Psoas muscle (tissue), 8 donors: ENCODE data around the gene GRIP1. TPM values are rescaled to one million over a fixed set of nuclear protein-coding genes. Genes with fewer than 3 reads are reported as not detected.
A peak's percentile ranks its signal among the peaks of the same experiment; 100 is the strongest.
"Not testable (repeated sequence)": the region's sequence is repeated elsewhere in the genome, so short reads cannot be mapped to it uniquely, and the experiment has no call there.

Experiments used
- ATAC-seq, 4 donors: fragments of 200-7000 bp; cut with Tn5 transposase; one replicate each; pipeline ENCODE4 v1.9.1; 2020; ENCODE audit warnings: moderate library complexity in 3 of 4, mild to moderate bottlenecking in 2 of 4
- DNase-seq, 2 donors: peaks; one replicate each; pipeline ENCODE4 v3.0.0-alpha.2; 2020
- H3K27ac ChIP-seq: fragments of 200-600 bp; one replicate; pipeline ENCODE4 v1.8.0; 2022
- H3K27me3 ChIP-seq, 3 donors: fragments of 200-600 bp in 1 of 3; one replicate each; pipeline versions ENCODE4 v1.6.1 to v1.8.0; 2013 to 2022; ENCODE audit warnings: low read length in 2 of 3, mild to moderate bottlenecking in 2 of 3, moderate library complexity in 1 of 3; ENCODE audit not compliant: insufficient read depth in 3 of 3
- H3K36me3 ChIP-seq, 2 donors: fragments of 200-600 bp in 1 of 2; one replicate each; pipeline versions ENCODE4 v1.6.1 to v1.8.0; 2013 to 2022; ENCODE audit warnings: low read depth in 1 of 2, mild to moderate bottlenecking in 1 of 2, moderate library complexity in 1 of 2; ENCODE audit not compliant: insufficient read depth in 1 of 2
- H3K4me1 ChIP-seq: fragments of 200-600 bp; one replicate; pipeline ENCODE4 v1.8.0; 2022
- H3K4me3 ChIP-seq: fragments of 200-600 bp; one replicate; pipeline ENCODE4 v1.8.0; 2022; ENCODE audit warnings: mild to moderate bottlenecking
- H3K9me3 ChIP-seq: fragments of 200-600 bp; one replicate; pipeline ENCODE4 v1.8.0; 2022
- WGBS, 3 donors: extraction: QIAGEN DNeasy Blood & Tissue Kit; methylation state at CpG; one replicate each; pipeline versions ENCODE4 v1.1.6 to v1.1.7; 2013; 5-methylcytosine and 5-hydroxymethylcytosine counted together
- intact Hi-C, 2 donors: fragments of 100-400 bp; cut with DNase I; formaldehyde crosslinking; loops; one replicate each; pipeline versions ENCODE4 v1.11.0 to v1.14.2; 2022
- polyA plus RNA-seq, 3 donors: library from polyadenylated mRNA; stranded (reverse); fragments of 200-250 nt; gene quantifications; one replicate each; pipeline ENCODE4 v1.2.3, GENCODE V29; 2013
- total RNA-seq, 4 donors: library from RNA; stranded (reverse); fragmentation: NEBNext Ultra II Directional in 2 of 4; extraction: Animal tissue kit (Norgen Biotek cat#: 25700) in 2 of 4; gene quantifications; one replicate each; pipeline versions ENCODE4 v1.2.1 to v1.2.4, GENCODE V29; 2021 to 2023
- TF ChIP-seq, protein P1 (sequence below): fragments of 200-600 bp; IDR thresholded peaks from one replicate; pipeline ENCODE4 v1.8.0; 2022; ENCODE audit warnings: antibody characterized with exemption
- donor health status: healthy with polysubstance abuse.
- donor health status: DM: no; HTN: no; CAD: no; lungs with moderate emphysema.
- donor health status: Bipolar disorder and iron deficiency.
- donor health status: healthy.
- donor health status: DM: yes; HTN: yes; CAD: no.
- donor health status: DM: no; HTN: no; CAD: no.
- donor health status: DM: no; HTN: no; CAD: no.
- donor health status: DM: yes; HTN: yes; CAD: no.

GRIP1 gene
- total and polyA plus RNA-seq, 7 donors, result 0.05 to 4.1 (median 1.6) TPM

- H3K36me3 ChIP-seq, result peaks cover 0 to 19% of the 10 kb centered on the region in 2 donors
- TF ChIP-seq, protein P1, sequence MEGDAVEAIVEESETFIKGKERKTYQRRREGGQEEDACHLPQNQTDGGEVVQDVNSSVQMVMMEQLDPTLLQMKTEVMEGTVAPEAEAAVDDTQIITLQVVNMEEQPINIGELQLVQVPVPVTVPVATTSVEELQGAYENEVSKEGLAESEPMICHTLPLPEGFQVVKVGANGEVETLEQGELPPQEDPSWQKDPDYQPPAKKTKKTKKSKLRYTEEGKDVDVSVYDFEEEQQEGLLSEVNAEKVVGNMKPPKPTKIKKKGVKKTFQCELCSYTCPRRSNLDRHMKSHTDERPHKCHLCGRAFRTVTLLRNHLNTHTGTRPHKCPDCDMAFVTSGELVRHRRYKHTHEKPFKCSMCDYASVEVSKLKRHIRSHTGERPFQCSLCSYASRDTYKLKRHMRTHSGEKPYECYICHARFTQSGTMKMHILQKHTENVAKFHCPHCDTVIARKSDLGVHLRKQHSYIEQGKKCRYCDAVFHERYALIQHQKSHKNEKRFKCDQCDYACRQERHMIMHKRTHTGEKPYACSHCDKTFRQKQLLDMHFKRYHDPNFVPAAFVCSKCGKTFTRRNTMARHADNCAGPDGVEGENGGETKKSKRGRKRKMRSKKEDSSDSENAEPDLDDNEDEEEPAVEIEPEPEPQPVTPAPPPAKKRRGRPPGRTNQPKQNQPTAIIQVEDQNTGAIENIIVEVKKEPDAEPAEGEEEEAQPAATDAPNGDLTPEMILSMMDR, result no peak
- intact Hi-C loops, result no loop called here
- H3K4me1 ChIP-seq, result no peaks in the 10 kb centered on the region
- H3K4me3 ChIP-seq, result no peak overlapping the region
- H3K27ac ChIP-seq, result no peak overlapping the region
- H3K27me3 ChIP-seq, result no peaks in the 10 kb centered on the region
- no peaks in the 10 kb centered on the region for H3K9me3 ChIP-seq
- DNase-seq (no peak), ATAC-seq (no peak)
- WGBS, 3 donors, result 89 to 96% (median 92%) methylated on average over 1 of the region's 1 CpG
These were observed 369.3 kb downstream of the GRIP1 start for GRCh38 chr12:66309606-66310005.

DNA sequence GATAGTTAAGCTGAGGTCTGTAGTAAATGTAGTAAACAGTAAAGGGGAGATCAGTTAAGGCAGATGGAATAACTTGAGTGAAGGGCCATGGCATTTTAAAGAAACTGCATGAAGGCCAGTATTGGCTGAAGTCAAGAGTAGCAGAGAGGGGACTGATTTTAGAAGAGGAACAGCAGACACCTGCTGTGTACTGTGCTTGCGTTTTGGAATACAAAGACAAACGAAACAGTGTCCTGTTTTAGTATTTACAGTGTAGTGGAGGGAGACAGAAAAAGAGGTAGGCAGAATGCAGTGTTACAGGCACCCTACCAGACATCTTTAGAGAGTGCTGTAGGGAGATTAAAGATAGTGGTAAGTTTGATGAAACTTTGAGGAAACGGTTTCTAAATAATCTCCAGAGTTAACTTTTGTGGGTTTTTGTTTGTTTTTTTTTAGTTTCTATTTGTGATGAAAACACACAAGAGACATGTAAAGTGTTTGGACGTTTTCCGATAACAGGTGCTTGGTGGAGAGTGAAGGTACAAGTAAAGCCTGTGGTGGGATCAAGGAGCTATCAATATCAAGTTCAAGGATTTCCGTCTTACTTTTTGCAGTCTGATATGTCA is 374.5 kb downstream of the GRIP1 start:
- Histone ChIP-seq H3K4me3 (no peak overlapping the region), H3K27me3 (no peaks in the 10 kb centered on the region), H3K36me3 (peaks cover 0 to 6% of the 10 kb centered on the region in 2 donors), H3K9me3 (no peaks in the 10 kb centered on the region), H3K4me1 (peaks cover 15% of the 10 kb centered on the region), H3K27ac (no peak overlapping the region)
- intact Hi-C loops, result loop anchor here in 1 of 2 donors (5.0 kb wide), 1 partner anchor 172 kb away; the partner anchor contains the start of gene LLPH
- no peak for DNase-seq
- TF ChIP-seq, protein P1, result no peak
- ATAC-seq, result no peak
- WGBS, 3 donors, result 53 to 61% (median 54%) methylated on average over 6 of the region's 6 CpGs

DNA sequence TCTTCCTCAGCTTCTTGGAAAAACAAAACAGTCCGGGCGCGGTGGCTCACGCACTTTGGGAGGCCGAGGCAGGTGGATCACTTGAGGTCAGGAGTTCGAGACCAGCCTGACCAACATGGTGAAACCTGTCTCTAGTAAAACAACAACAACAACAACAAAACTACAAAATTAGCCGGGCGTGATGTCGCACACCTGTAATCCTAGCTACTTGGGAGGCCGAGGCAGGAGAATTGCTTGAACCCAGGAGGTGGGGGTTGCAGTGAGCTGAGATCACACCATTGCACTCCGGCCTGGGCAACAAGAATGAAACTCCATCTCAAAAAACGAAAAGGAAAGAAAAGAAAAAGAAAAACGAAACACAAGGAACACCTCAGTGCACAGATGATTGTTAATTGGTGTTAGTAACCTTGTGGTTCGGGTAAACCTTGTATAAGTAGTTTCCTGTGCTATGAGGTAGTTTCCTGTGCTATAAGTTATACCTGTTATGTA is 375.5 kb downstream of the GRIP1 start:
- H3K9me3 ChIP-seq, H3K36me3 ChIP-seq, H3K27me3 ChIP-seq, ATAC-seq, DNase-seq, H3K27ac ChIP-seq: not testable (repeated sequence)
- 83 to 85% (median 83%) methylated on average over 14 of the region's 14 CpGs for WGBS, 3 donors
- H3K4me1 ChIP-seq, result peaks cover 15% of the 10 kb centered on the region
- intact Hi-C loops, result loop anchor here in 1 of 2 donors (2.0 to 5.0 kb wide), 2 partner anchors 135 to 171 kb away; partner anchors contain the start of genes LLPH and TMBIM4
- H3K4me3 ChIP-seq, result peak overlapping the region; percentile 70

DNA sequence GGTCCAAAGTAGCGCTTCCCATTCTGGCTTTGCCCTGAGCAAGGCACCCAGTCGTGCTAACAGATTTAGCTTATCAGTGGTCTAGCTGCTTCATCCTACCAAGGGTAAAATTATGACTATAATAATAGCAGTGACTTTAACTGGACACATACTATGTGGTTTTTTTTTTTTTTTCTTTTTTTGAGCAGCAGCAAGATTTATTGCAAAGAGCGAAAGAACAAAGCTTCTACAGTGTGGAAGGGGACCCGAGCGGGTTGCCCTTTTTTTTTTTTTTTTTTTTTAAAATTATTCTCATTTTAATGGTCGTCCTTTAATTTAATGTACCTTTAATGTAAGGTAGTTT is 376.1 kb downstream of the GRIP1 start:
- ATAC-seq, result no peak
- Histone ChIP-seq H3K27ac (peak overlapping the region; percentile 53), H3K9me3 (no peaks in the 10 kb centered on the region), H3K4me1 (peaks cover 15% of the 10 kb centered on the region), H3K27me3 (no peaks in the 10 kb centered on the region), H3K36me3 (peaks cover 0 to 5% of the 10 kb centered on the region in 2 donors), H3K4me3 (peak overlapping the region; percentile 70)
- no peak for DNase-seq
- intact Hi-C loops, result loop anchor here in 1 of 2 donors (2.0 to 5.0 kb wide), 2 partner anchors 134 to 170 kb away; partner anchors contain the start of genes LLPH and TMBIM4
- TF ChIP-seq, protein P1, result no peak
- 17 to 29% (median 25%) methylated on average over 6 of the region's 6 CpGs for WGBS, 3 donors

- peak within 1 kb of the TSS; percentile 53 for H3K27ac ChIP-seq
- TF ChIP-seq, protein P1, result no peak
- peak; percentile 99 to 100 (median 99) for ATAC-seq
- H3K4me1 ChIP-seq, result peaks cover 15% of the 10 kb centered on the region
- H3K4me3 ChIP-seq, result peak within 1 kb of the TSS; percentile 70
- peak; percentile 96 to 99 for DNase-seq
- intact Hi-C loops, result loop anchor here in 1 of 2 donors (2.0 to 5.0 kb wide), 2 partner anchors 133 to 170 kb away; partner anchors contain the start of genes LLPH and TMBIM4
- peaks cover 0 to 3% of the 10 kb centered on the region in 2 donors for H3K36me3 ChIP-seq
- H3K9me3 ChIP-seq, result no peaks in the 10 kb centered on the region
- H3K27me3 ChIP-seq, result no peaks in the 10 kb centered on the region
- WGBS, 3 donors, result 0 to 1% (median 1%) methylated on average over 45 of the region's 45 CpGs
These were observed 376.7 kb downstream of the GRIP1 start, which contains the start of gene HELB for GRCh38 chr12:66301944-66302826. TSS of gene HELB (plus strand) at chr12:66302493. CDS start at chr12:66302604, 111 bp downstream.
